AG20443 (cell line): ENCODE data around the gene INO80E.
A peak's percentile ranks its signal among the peaks of the same experiment; 100 is the strongest.
"Not testable (repeated sequence)": the region's sequence is repeated elsewhere in the genome, so short reads cannot be mapped to it uniquely, and the experiment has no call there.

ENCODE experiments used
- DNase-seq: peaks from one replicate; pipeline ENCODE4 v3.0.0; 2012; ENCODE audit warnings: low spot score, mixed read lengths

INO80E gene

GRCh38 chr16:30031477-30031918 lies 35.5 kb downstream of the INO80E start:
- no peak for DNase-seq

- DNase-seq, result peak; percentile 79
Observed at GRCh38 chr16:30032083-30032819, 36.2 kb downstream of the INO80E start.

- DNase-seq, result no peak
Observed at GRCh38 chr16:30033270-30033669, 37.2 kb downstream of the INO80E start.

DNA sequence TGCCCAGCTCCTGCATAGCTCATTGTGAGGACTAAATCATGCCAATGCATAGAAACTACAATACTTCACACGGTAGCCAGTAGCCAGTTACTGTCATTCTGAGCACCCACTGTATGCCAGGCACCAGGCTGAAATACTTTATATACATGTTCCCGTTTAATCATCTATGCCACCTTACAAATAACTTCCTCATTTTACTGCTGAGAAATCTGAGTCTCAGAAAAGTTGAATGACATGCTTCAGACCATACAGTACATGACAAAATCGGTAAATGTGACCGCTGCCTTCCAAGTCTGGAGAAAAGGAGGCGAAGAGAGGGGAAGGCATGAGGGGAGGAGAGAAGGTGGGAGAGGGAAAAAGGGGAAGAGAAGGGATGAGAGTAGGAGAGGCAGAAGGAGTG lies 44.2 kb downstream of the INO80E start:
- DNase-seq, result no peak

GRCh38 chr16:30040690-30041089 lies 44.6 kb downstream of the INO80E start:
- not testable (repeated sequence) for DNase-seq

- peak; percentile 39 for DNase-seq
Observed at GRCh38 chr16:30041841-30042240, 45.8 kb downstream of the INO80E start.

DNA sequence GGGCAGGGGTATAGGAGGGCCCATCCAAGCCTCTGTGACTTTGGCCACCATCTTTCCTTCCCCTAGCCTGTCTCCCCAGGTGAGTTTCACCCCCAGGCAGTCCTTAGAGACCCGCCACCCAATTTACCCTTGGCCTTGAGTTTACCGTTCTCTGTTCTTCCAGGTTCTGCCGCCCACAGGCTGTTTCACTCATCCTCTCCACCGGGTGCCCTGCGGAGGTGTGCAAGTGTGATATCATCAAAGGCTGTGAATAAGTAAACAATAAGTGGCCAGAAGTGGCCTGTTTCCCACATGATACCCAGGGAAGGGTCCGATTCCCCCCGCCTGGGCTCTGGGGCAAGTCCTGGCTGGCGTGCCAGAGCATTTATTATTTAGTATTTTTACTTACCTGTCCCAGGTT lies 50.1 kb downstream of the INO80E start:
- DNase-seq, result no peak

DNA sequence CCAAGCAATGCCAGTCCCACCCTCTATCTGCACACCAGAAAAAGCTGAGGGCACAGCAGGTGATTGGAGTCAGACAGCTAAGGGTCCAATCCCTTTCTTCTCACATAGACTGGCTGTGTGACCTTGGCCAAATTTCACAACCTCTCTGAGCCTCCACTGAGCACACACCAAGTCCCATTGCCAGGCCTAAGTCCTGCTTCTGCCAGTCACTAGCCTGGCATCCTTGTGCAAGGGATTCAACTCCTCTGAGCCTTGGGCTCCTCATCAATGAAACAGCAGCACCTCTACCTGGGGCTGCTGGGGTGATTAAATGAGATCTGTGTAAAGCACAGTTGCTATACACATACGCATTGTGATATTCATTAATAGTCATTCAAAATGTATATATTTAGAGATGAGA lies 50.5 kb downstream of the INO80E start:
- DNase-seq, result no peak

- DNase-seq, result no peak
Observed at GRCh38 chr16:30049871-30050270, 53.8 kb downstream of the INO80E start.

GRCh38 chr16:30051518-30051917 lies 55.5 kb downstream of the INO80E start:
- peak; percentile 76 for DNase-seq

DNA sequence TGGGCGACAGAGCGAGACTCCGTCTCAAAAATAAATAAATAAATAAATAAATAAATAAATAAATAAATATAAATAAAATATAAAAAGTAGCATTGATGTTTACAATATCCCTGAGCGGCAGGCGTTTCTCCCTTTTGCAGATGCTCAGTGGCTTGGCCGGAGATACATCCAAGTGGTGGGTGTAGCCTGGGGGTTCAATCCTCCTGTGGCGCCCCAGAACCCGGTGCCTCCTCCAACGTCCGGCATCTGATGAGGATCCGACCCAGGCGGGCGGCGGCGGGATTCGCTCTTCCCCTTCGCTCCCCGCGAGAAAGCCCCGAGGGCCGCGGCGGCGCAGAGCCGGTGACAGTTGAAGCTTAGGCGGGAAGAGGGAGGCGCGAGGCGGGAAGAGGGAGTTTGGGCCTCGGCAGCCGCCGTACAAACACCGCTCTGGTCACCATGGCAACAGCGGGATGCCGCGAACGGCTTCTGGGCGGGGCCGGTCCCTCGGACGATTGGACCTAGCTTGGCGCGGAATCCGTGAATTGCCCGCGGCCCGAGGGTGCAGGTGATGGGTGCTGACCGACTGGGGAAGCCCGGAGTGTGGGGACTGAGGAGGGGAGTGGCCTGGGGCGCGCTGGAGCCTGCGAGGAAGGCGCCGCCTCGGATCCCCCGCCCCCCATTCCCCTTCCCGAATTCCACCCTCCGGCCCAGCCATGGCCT lies 56.8 kb downstream of the INO80E start:
- peak; percentile 98 for DNase-seq

- DNase-seq, result peak; percentile 69
Observed at GRCh38 chr16:30053376-30054015, 57.5 kb downstream of the INO80E start.

DNA sequence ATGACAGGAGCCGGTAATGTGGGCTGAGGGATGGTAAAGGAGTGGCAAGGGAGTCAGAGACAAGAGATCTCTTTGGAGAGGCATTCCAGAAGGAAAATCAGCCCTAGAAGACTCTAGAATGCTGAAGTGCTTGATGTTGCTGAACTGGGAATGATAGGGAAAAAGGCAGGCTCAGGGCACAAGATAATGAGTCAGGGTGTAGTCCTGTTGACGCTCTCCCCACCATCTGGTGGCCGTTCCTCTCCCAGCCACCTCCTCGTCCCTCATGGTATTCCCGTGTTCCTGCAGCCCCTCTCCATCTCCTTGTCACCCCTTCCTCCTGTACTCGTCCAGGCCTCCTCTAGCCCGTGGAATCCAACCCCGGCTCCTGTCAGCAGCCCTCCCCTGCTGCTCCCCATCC lies 58.4 kb downstream of the INO80E start:
- no peak for DNase-seq

- no peak for DNase-seq
Observed at GRCh38 chr16:30054959-30055553, 59.0 kb downstream of the INO80E start.
